K562 (cell line): Measurements from ENCODE around the gene RNF112. TPM values are rescaled to one million over a fixed set of nuclear protein-coding genes. Genes with fewer than 3 reads are reported as not detected.

Experiments
- DMBX1 ChIP-seq: fragments of 250-450 bp; sonication (Bioruptor Pico); IDR thresholded peaks from 2 replicates; pipeline ENCODE4 v1.8.0; 2022; ENCODE audit warnings: inconsistent platforms, mild to moderate bottlenecking, moderate library complexity, borderline replicate concordance
- FOSL1 ChIP-seq: fragments of 200-800 bp; sonication (Bioruptor generic); conservative IDR thresholded peaks from 2 replicates; pipeline ENCODE4 v1.6.1; 2016; ENCODE audit warnings: missing genetic modification characterization, missing compliant biosample characterization
- KLF10 ChIP-seq: fragments of 250-450 bp; sonication (Bioruptor Pico); IDR thresholded peaks from 2 replicates; pipeline ENCODE4 v1.6.1; 2021; ENCODE audit warnings: matching md5 sums
- SIN3B ChIP-seq: fragments of 450-650 bp; IDR thresholded peaks from 2 replicates; pipeline ENCODE4 v1.6.1; 2017; ENCODE audit warnings: low read depth, mild to moderate bottlenecking, moderate library complexity
- TBP ChIP-seq: optimal IDR thresholded peaks from 2 replicates; pipeline ENCODE3; 2011; ENCODE audit warnings: low read depth, low read length, improper control_type of control experiment
- U2AF2 ChIP-seq: fragments of 200-400 bp; formaldehyde crosslinking; optimal IDR thresholded peaks from 2 replicates; pipeline ENCODE3; 2017; ENCODE audit warnings: low read depth, mild to moderate bottlenecking, low read length
- ZBTB11 ChIP-seq, 3 experiments: fragments of 200-800 bp in 1 of 3; fragments of 250-450 bp in 1 of 3; fragments of 450-650 bp in 1 of 3; sonication (Bioruptor Pico) in 1 of 3; sonication (Bioruptor generic) in 1 of 3; formaldehyde crosslinking in 1 of 3; IDR thresholded peaks; 2 replicates each; pipeline versions ENCODE4 v1.6.1 to v1.8.0; 2016 to 2022; ENCODE audit warnings: mild to moderate bottlenecking in 2 of 3, missing genetic modification characterization in 2 of 3, missing compliant biosample characterization in 1 of 3, moderate library complexity in 1 of 3
- polyA plus RNA-seq, 8 experiments: library from polyadenylated mRNA; depleted of rRNA in 4 of 8; stranded (reverse) in 5 of 8; unstranded in 3 of 8; fragments of >200 nt; fragmentation: Nextera tagmentation in 2 of 8; fragmentation: Illumina TruSeq in 1 of 8; extraction: Ambion mirVana in 2 of 8; extraction: Trizol in 1 of 8; gene quantifications; 2 replicates each; pipeline versions ENCODE4 v1.2.1 to v1.2.3, GENCODE V29; 2011 to 2014; ENCODE audit warnings: inconsistent platforms in 1 of 8, missing spikeins in 1 of 8
- total RNA-seq, 7 experiments: library from RNA; depleted of rRNA in 6 of 7; stranded (reverse); fragments of >200 nt in 6 of 7; fragmentation: Illumina TruSeq in 2 of 7; extraction: Trizol in 2 of 7; gene quantifications; 2 replicates each; pipeline versions ENCODE4 v1.2.1 to v1.2.3, GENCODE V29; 2011 to 2021; ENCODE audit warnings: low replicate concordance in 1 of 7
- TF ChIP-seq, protein P1 (sequence below), 2 experiments: fragments of 450-650 bp; IDR thresholded peaks; 2 replicates each; pipeline ENCODE4 v1.6.1; 2018; ENCODE audit warnings: mild to moderate bottlenecking in 2 of 2, low read depth in 1 of 2; ENCODE audit not compliant: partially characterized antibody in 2 of 2
- TF ChIP-seq, protein P2 (sequence below): sonication (generic); formaldehyde crosslinking; IDR thresholded peaks from 2 replicates; pipeline ENCODE4 v1.8.1; 2022; ENCODE audit warnings: missing genetic modification reagents
- TF ChIP-seq, protein P3 (sequence below), 3 experiments: IDR thresholded peaks in 2 of 3; conservative IDR thresholded peaks in 1 of 3; 2 replicates each; pipeline ENCODE4 v1.5.1; 2011 to 2012; ENCODE audit warnings: low read length in 3 of 3, mild to moderate bottlenecking in 3 of 3, control low read depth in 2 of 3, improper control_type of control experiment in 1 of 3, inconsistent platforms in 1 of 3, low read depth in 1 of 3, mixed read lengths in 1 of 3, moderate library complexity in 1 of 3; ENCODE audit not compliant: insufficient read depth in 2 of 3

Gene RNF112
- total and polyA plus RNA-seq, 9 of the 15 experiments (the other 6 are each of a cell fraction or from before 2014, with no cell fraction given): 0.05 TPM; not detected in 8

- TF ChIP-seq, protein P1, sequence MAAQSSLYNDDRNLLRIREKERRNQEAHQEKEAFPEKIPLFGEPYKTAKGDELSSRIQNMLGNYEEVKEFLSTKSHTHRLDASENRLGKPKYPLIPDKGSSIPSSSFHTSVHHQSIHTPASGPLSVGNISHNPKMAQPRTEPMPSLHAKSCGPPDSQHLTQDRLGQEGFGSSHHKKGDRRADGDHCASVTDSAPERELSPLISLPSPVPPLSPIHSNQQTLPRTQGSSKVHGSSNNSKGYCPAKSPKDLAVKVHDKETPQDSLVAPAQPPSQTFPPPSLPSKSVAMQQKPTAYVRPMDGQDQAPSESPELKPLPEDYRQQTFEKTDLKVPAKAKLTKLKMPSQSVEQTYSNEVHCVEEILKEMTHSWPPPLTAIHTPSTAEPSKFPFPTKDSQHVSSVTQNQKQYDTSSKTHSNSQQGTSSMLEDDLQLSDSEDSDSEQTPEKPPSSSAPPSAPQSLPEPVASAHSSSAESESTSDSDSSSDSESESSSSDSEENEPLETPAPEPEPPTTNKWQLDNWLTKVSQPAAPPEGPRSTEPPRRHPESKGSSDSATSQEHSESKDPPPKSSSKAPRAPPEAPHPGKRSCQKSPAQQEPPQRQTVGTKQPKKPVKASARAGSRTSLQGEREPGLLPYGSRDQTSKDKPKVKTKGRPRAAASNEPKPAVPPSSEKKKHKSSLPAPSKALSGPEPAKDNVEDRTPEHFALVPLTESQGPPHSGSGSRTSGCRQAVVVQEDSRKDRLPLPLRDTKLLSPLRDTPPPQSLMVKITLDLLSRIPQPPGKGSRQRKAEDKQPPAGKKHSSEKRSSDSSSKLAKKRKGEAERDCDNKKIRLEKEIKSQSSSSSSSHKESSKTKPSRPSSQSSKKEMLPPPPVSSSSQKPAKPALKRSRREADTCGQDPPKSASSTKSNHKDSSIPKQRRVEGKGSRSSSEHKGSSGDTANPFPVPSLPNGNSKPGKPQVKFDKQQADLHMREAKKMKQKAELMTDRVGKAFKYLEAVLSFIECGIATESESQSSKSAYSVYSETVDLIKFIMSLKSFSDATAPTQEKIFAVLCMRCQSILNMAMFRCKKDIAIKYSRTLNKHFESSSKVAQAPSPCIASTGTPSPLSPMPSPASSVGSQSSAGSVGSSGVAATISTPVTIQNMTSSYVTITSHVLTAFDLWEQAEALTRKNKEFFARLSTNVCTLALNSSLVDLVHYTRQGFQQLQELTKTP (IDR thresholded peaks at IDR 0.05; ENCODE audit: low read depth in 1 of 2, partially characterized antibody in 2 of 2): no peak
- TF ChIP-seq KLF10 (CRISPR knock-in tag) (no peak), DMBX1 (CRISPR knock-in tag) (no peak), SIN3B (no peak), TBP (no peak), ZBTB11 (CRISPR knock-in tag; IDR thresholded peaks at IDR 0.05) (no peak), FOSL1 (no peak), U2AF2 (no peak)
- TF ChIP-seq, protein P2, sequence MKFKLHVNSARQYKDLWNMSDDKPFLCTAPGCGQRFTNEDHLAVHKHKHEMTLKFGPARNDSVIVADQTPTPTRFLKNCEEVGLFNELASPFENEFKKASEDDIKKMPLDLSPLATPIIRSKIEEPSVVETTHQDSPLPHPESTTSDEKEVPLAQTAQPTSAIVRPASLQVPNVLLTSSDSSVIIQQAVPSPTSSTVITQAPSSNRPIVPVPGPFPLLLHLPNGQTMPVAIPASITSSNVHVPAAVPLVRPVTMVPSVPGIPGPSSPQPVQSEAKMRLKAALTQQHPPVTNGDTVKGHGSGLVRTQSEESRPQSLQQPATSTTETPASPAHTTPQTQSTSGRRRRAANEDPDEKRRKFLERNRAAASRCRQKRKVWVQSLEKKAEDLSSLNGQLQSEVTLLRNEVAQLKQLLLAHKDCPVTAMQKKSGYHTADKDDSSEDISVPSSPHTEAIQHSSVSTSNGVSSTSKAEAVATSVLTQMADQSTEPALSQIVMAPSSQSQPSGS (CRISPR knock-in tag): no peak
- TF ChIP-seq, protein P3, sequence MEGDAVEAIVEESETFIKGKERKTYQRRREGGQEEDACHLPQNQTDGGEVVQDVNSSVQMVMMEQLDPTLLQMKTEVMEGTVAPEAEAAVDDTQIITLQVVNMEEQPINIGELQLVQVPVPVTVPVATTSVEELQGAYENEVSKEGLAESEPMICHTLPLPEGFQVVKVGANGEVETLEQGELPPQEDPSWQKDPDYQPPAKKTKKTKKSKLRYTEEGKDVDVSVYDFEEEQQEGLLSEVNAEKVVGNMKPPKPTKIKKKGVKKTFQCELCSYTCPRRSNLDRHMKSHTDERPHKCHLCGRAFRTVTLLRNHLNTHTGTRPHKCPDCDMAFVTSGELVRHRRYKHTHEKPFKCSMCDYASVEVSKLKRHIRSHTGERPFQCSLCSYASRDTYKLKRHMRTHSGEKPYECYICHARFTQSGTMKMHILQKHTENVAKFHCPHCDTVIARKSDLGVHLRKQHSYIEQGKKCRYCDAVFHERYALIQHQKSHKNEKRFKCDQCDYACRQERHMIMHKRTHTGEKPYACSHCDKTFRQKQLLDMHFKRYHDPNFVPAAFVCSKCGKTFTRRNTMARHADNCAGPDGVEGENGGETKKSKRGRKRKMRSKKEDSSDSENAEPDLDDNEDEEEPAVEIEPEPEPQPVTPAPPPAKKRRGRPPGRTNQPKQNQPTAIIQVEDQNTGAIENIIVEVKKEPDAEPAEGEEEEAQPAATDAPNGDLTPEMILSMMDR (IDR thresholded peaks at IDR 0.05 in 2 of 3, conservative IDR thresholded peaks at IDR 0.05 in 1 of 3; ENCODE audit: insufficient read depth in 2 of 3, low read depth in 1 of 3, low read length in 3 of 3): no peak
Observed at GRCh38 chr17:19365499-19365817, 45.6 kb upstream of the RNF112 start (continued).
